SH-SY5Y (cell line): ENCODE measurements around the gene STRBP.

Source experiments
- GATA2 ChIP-seq: IDR thresholded peaks from 2 replicates; pipeline ENCODE4 v1.6.1; 2011; ENCODE audit warnings: mild to moderate bottlenecking, low read depth, low read length
- GATA3 ChIP-seq: IDR thresholded peaks from 2 replicates; pipeline ENCODE4 v1.6.1; 2011; ENCODE audit warnings: low read depth, mild to moderate bottlenecking, low read length, moderate library complexity

GRCh38 chr9:123120131-123120530, 148.3 kb downstream of the STRBP start:
- TF ChIP-seq GATA2 = no peak
- TF ChIP-seq GATA3 = no peak
